Measurements from ENCODE around the gene CYTH4. TPM values are rescaled to one million over a fixed set of nuclear protein-coding genes. Genes with fewer than 3 reads are reported as not detected.

The CYTH4 gene
- total RNA-seq, 1 experiment from 2014 or later, result not detected

GRCh38 chr22:37275622-37276021 is 6.7 kb upstream of the CYTH4 start:
- POLR2A ChIA-PET, result no interaction called here

GRCh38 chr22:37276776-37277175 is 5.5 kb upstream of the CYTH4 start:
- Mint-ChIP-seq H3K4me1 (ENCODE audit: insufficient read depth, unreplicated experiment) (no peaks in the 10 kb centered on the region), H3K27me3 (ENCODE audit: insufficient read depth, unreplicated experiment) (no peaks in the 10 kb centered on the region), H3K9me3 (ENCODE audit: unreplicated experiment) (no peaks in the 10 kb centered on the region), H3K4me3 (ENCODE audit: unreplicated experiment) (no peak overlapping the region), H3K36me3 (ENCODE audit: insufficient read depth, unreplicated experiment) (no peaks in the 10 kb centered on the region), H3K27ac (ENCODE audit: low read depth, unreplicated experiment) (no peak overlapping the region)
- POLR2A ChIA-PET, result no interaction called here
- intact Hi-C loops (cut with micrococcal nuclease), result no loop called here
- CTCF ChIA-PET, result interaction anchor here (0.7 to 1.6 kb wide), 2 partner anchors 16 to 331 kb away, joined by 3 to 8 read pairs; no protein-coding TSS in a partner anchor
- peak; percentile 37 for DNase-seq (ENCODE audit: unreplicated experiment)
- TF ChIP-seq CTCF (IDR thresholded peaks at IDR 0.05; ENCODE audit: unreplicated experiment), result no peak
- no TSS peak for BruUV-seq (replicated peaks)

More at GRCh38 chr22:37275622-37276021, 6.7 kb upstream of the CYTH4 start:
- no TSS peak for BruUV-seq (replicated peaks)
- Mint-ChIP-seq H3K27ac (ENCODE audit: low read depth, unreplicated experiment) (no peak overlapping the region), H3K27me3 (ENCODE audit: insufficient read depth, unreplicated experiment) (no peaks in the 10 kb centered on the region), H3K4me1 (ENCODE audit: insufficient read depth, unreplicated experiment) (no peaks in the 10 kb centered on the region), H3K9me3 (ENCODE audit: unreplicated experiment) (no peaks in the 10 kb centered on the region), H3K4me3 (ENCODE audit: unreplicated experiment) (no peak overlapping the region), H3K36me3 (ENCODE audit: insufficient read depth, unreplicated experiment) (no peaks in the 10 kb centered on the region)
- CTCF ChIA-PET, result interaction anchor here (0.5 to 0.9 kb wide), 2 partner anchors 15 to 292 kb away, joined by 3 to 4 read pairs; no protein-coding TSS in a partner anchor
- TF ChIP-seq CTCF (IDR thresholded peaks at IDR 0.05; ENCODE audit: unreplicated experiment), result no peak
- no peak for DNase-seq (ENCODE audit: unreplicated experiment)
- intact Hi-C loops (cut with micrococcal nuclease), result no loop called here

GRCh38 chr22:37277384-37277783 is 4.9 kb upstream of the CYTH4 start:
- no peak for TF ChIP-seq CTCF (IDR thresholded peaks at IDR 0.05; ENCODE audit: unreplicated experiment)
- ChIA-PET POLR2A (interaction anchor here (0.7 kb wide), 1 partner anchor 29 kb away, joined by 3 read pairs; no protein-coding TSS in a partner anchor), CTCF (interaction anchor here (1.6 kb wide), 1 partner anchor 16 kb away, joined by 8 read pairs; no protein-coding TSS in a partner anchor)
- H3K9me3 Mint-ChIP-seq (ENCODE audit: unreplicated experiment), result no peaks in the 10 kb centered on the region
- peaks cover 6% of the 10 kb centered on the region for H3K4me1 Mint-ChIP-seq (ENCODE audit: insufficient read depth, unreplicated experiment)
- H3K36me3 Mint-ChIP-seq (ENCODE audit: insufficient read depth, unreplicated experiment), result peaks cover under 1% of the 10 kb centered on the region
- no peak overlapping the region for H3K27ac Mint-ChIP-seq (ENCODE audit: low read depth, unreplicated experiment)
- intact Hi-C loops (cut with micrococcal nuclease), result no loop called here
- H3K4me3 Mint-ChIP-seq (ENCODE audit: unreplicated experiment), result no peak overlapping the region
- no TSS peak for BruUV-seq (replicated peaks)
- no peak for DNase-seq (ENCODE audit: unreplicated experiment)
- H3K27me3 Mint-ChIP-seq (ENCODE audit: insufficient read depth, unreplicated experiment), result peaks cover 3% of the 10 kb centered on the region

GRCh38 chr22:37278261-37278660 is 4.0 kb upstream of the CYTH4 start:
- no TSS peak for BruUV-seq (replicated peaks)
- H3K4me1 Mint-ChIP-seq (ENCODE audit: insufficient read depth, unreplicated experiment), result peaks cover 12% of the 10 kb centered on the region
- no peak overlapping the region for H3K27ac Mint-ChIP-seq (ENCODE audit: low read depth, unreplicated experiment)
- H3K9me3 Mint-ChIP-seq (ENCODE audit: unreplicated experiment), result no peaks in the 10 kb centered on the region
- no peak for DNase-seq (ENCODE audit: unreplicated experiment)
- intact Hi-C loops (cut with micrococcal nuclease), result no loop called here
- H3K27me3 Mint-ChIP-seq (ENCODE audit: insufficient read depth, unreplicated experiment), result peaks cover 10% of the 10 kb centered on the region
- no peak overlapping the region for H3K4me3 Mint-ChIP-seq (ENCODE audit: unreplicated experiment)
- ChIA-PET POLR2A (no interaction called here), CTCF (interaction anchor here (0.6 to 1.6 kb wide), 2 partner anchors 17 to 56 kb away, joined by 3 to 8 read pairs; no protein-coding TSS in a partner anchor)
- H3K36me3 Mint-ChIP-seq (ENCODE audit: insufficient read depth, unreplicated experiment), result peaks cover 4% of the 10 kb centered on the region
- TF ChIP-seq CTCF (IDR thresholded peaks at IDR 0.05; ENCODE audit: unreplicated experiment), result no peak
